Measurements from ENCODE around the gene S100A14. TPM values are rescaled to one million over a fixed set of nuclear protein-coding genes. Genes with fewer than 3 reads are reported as not detected.
A peak's percentile ranks its signal among the peaks of the same experiment; 100 is the strongest.

Gene S100A14
- total and polyA plus RNA-seq, 2 of the 13 experiments (the other 11 are each of a cell fraction or from before 2014, with no cell fraction given), result 1.4 to 7.7 TPM

GRCh38 chr1:153566414-153567371 lies 49.4 kb downstream of the S100A14 start (continued):
- TF ChIP-seq ZNF235 (CRISPR knock-in tag; IDR thresholded peaks at IDR 0.05; ENCODE audit: borderline replicate concordance) (no peak), ZKSCAN5 (CRISPR knock-in tag; IDR thresholded peaks at IDR 0.05) (no peak), HNRNPH1 (optimal IDR thresholded peaks at IDR 0.05; ENCODE audit: low read depth, low read length) (no peak), HNRNPK (IDR thresholded peaks at IDR 0.05; ENCODE audit: low read depth, low read length, poor library complexity, severe bottlenecking) (peak; percentile 32), HES4 (CRISPR knock-in tag; IDR thresholded peaks at IDR 0.05; ENCODE audit: borderline replicate concordance) (no peak), AFF4 (CRISPR knock-in tag; IDR thresholded peaks at IDR 0.05) (no peak), HOXA5 (CRISPR knock-in tag; IDR thresholded peaks at IDR 0.05) (no peak), JARID2 (CRISPR knock-in tag; IDR thresholded peaks at IDR 0.05; ENCODE audit: insufficient replicate concordance) (no peak), ATRX (CRISPR knock-in tag; IDR thresholded peaks at IDR 0.05; ENCODE audit: borderline replicate concordance) (no peak), ZNF230 (CRISPR knock-in tag; IDR thresholded peaks at IDR 0.05) (0 out of 2 replicates have a peak, but pooled peaks have one; percentile 42), ZBTB33 (CRISPR knock-in tag; IDR thresholded peaks at IDR 0.05) (0 out of 2 replicates have a peak, but pooled peaks have one; percentile 16), KDM2A (CRISPR knock-in tag; IDR thresholded peaks at IDR 0.05; ENCODE audit: borderline replicate concordance, low read depth) (peak; percentile 24; the same call in 1 of the 2 replicates), GTF2F1 (IDR thresholded peaks at IDR 0.05; ENCODE audit: low read length) (no peak), ZNF263 (CRISPR knock-in tag; IDR thresholded peaks at IDR 0.05) (peak; percentile 67; the same call in 1 of the 2 replicates), SIN3B (IDR thresholded peaks at IDR 0.05; ENCODE audit: low read length) (no peak), SRSF1 (optimal IDR thresholded peaks at IDR 0.05; ENCODE audit: low read depth, low read length) (peak; percentile 43), ATF7-NPFF (CRISPR knock-in tag; IDR thresholded peaks at IDR 0.05; ENCODE audit: low read depth) (no peak), MAZ (IDR thresholded peaks at IDR 0.05; ENCODE audit: borderline replicate concordance, low read depth, low read length) (0 out of 2 replicates have a peak, but pooled peaks have one; percentile 55), MAZ (CRISPR knock-in tag; IDR thresholded peaks at IDR 0.05; ENCODE audit: low read depth) (peak; percentile 41; the same call in 1 of the 2 replicates), ESRRA (CRISPR knock-in tag; IDR thresholded peaks at IDR 0.05; ENCODE audit: low read depth) (peak; percentile 35; the same call in 1 of the 2 replicates), ZNF362 (CRISPR knock-in tag; IDR thresholded peaks at IDR 0.05; ENCODE audit: borderline replicate concordance) (no peak), HMG20A (CRISPR knock-in tag; IDR thresholded peaks at IDR 0.05; ENCODE audit: borderline replicate concordance) (no peak; the same call in 1 of the 2 replicates)

Measured in HepG2 (cell line).